GM23248 (cell line): Measurements from ENCODE around the gene GRAP2. TPM values are rescaled to one million over a fixed set of nuclear protein-coding genes. Genes with fewer than 3 reads are reported as not detected.
A peak's percentile ranks its signal among the peaks of the same experiment; 100 is the strongest.

ENCODE experiments used
- DNase-seq: peaks from one replicate; pipeline ENCODE4 v3.0.0-alpha.2; 2015
- H2AFZ ChIP-seq: fragments of 200-600 bp; sonication (generic); 2 replicates; pipeline ENCODE4 v1.6.1; 2016; ENCODE audit warnings: antibody characterized with exemption
- H3F3A ChIP-seq: fragments of 200-600 bp; sonication (generic); 2 replicates; pipeline ENCODE4 v1.6.1; 2016; ENCODE audit warnings: mild to moderate bottlenecking, antibody characterized with exemption, mixed run types; ENCODE audit not compliant: insufficient read depth
- H3K27ac ChIP-seq: fragments of 200-600 bp; sonication (generic); 2 replicates; pipeline ENCODE4 v1.5.1; 2016; ENCODE audit warnings: mild to moderate bottlenecking
- H3K27me3 ChIP-seq: fragments of 200-600 bp; sonication (generic); replicated peaks from 2 replicates; pipeline ENCODE4 v1.6.1; 2016; ENCODE audit warnings: mild to moderate bottlenecking; ENCODE audit not compliant: insufficient read depth
- H3K36me3 ChIP-seq: fragments of 200-600 bp; sonication (generic); 2 replicates; pipeline ENCODE4 v1.6.1; 2016; ENCODE audit warnings: low read depth, mild to moderate bottlenecking
- H3K4me1 ChIP-seq: fragments of 200-600 bp; sonication (generic); 2 replicates; pipeline ENCODE4 v1.6.1; 2016; ENCODE audit warnings: mild to moderate bottlenecking; ENCODE audit not compliant: insufficient read depth
- H3K4me2 ChIP-seq: fragments of 200-600 bp; sonication (generic); one replicate; pipeline ENCODE4 v1.6.1; 2016; ENCODE audit warnings: mild to moderate bottlenecking; ENCODE audit not compliant: unreplicated experiment
- H3K4me3 ChIP-seq: fragments of 200-600 bp; sonication (generic); 2 replicates; pipeline ENCODE4 v1.5.1; 2016; ENCODE audit warnings: mild to moderate bottlenecking
- H3K79me2 ChIP-seq: fragments of 200-600 bp; sonication (generic); 2 replicates; pipeline ENCODE4 v1.6.1; 2016; ENCODE audit warnings: mild to moderate bottlenecking; ENCODE audit not compliant: insufficient read depth
- H3K9ac ChIP-seq: fragments of 200-600 bp; sonication (generic); 2 replicates; pipeline ENCODE4 v1.6.1; 2016; ENCODE audit warnings: mild to moderate bottlenecking
- H3K9me2 ChIP-seq: fragments of 200-600 bp; sonication (generic); 2 replicates; pipeline ENCODE4 v1.6.1; 2016; ENCODE audit warnings: mixed run types, mild to moderate bottlenecking, moderate library complexity; ENCODE audit not compliant: insufficient read depth
- H3K9me3 ChIP-seq: fragments of 200-600 bp; sonication (generic); one replicate; pipeline ENCODE4 v1.6.1; 2017; ENCODE audit warnings: low read depth
- H4K20me1 ChIP-seq: fragments of 200-600 bp; sonication (generic); 2 replicates; pipeline ENCODE4 v1.6.0; 2016; ENCODE audit not compliant: insufficient read depth
- EZH2 ChIP-seq: fragments of 200-600 bp; sonication (generic); IDR thresholded peaks from 2 replicates; pipeline ENCODE4 v1.6.1; 2018; ENCODE audit warnings: antibody characterized with exemption, mild to moderate bottlenecking; ENCODE audit not compliant: insufficient read depth, poor library complexity, severe bottlenecking
- EZH2phosphoT487 ChIP-seq: fragments of 200-600 bp; sonication (generic); IDR thresholded peaks from 2 replicates; pipeline ENCODE4 v1.6.1; 2018; ENCODE audit warnings: antibody characterized with exemption, moderate library complexity, mild to moderate bottlenecking, low read depth; ENCODE audit not compliant: insufficient read depth
- WGBS, 2 experiments: methylation state at CpG; one replicate each; pipeline ENCODE4 v1.1.6; 2015 to 2017; ENCODE audit warnings: low lambda C conversion rate in 2 of 2, low coverage in 1 of 2; ENCODE audit errors: missing lambda C conversion rate in 2 of 2; 5-methylcytosine and 5-hydroxymethylcytosine counted together
- in situ Hi-C: fragments of 300-500 bp; cut with MboI; formaldehyde crosslinking; loops from 2 replicates; pipeline ENCODE4 v1.15.0; 2020
- polyA plus RNA-seq: library from polyadenylated mRNA; unstranded; fragments of >200 nt; fragmentation: Nextera tagmentation; extraction: Ambion mirVana; gene quantifications from 2 replicates; pipeline ENCODE4 v1.2.1, GENCODE V29; 2016
- small RNA-seq: library from RNA; depleted of rRNA; stranded (forward); fragments of <200 nt; gene quantifications from one replicate; pipeline ENCODE3, GENCODE V24; 2014; ENCODE audit warnings: low read depth, low replicate concordance
- total RNA-seq: library from RNA; depleted of rRNA; stranded (reverse); fragments of >200 nt; shearing (Covaris generic); gene quantifications from 2 replicates; pipeline ENCODE4 v1.2.3, GENCODE V29; 2014; rRNA removed

The GRAP2 gene
- total and polyA plus RNA-seq, 2 experiments from 2014 or later, result not detected

DNA sequence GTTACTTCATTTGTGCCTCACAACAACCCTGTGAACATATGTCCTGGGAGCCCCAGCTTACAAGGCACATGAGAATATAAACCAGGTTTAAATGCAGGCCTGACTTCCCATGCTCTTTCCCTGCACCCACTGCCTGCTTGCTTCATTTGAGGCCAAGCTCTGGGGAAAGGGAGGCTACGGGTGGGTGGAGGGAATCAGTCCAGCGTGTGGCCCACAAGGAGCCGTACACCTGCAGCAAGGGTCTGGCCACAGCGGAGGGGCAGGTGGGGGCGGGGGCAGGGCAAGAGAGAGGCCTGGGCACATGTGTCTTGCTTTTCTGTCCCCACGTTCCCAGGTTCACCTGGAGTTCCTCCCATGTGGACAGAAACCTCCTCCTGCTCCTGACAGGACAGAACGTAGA, 120.1 kb downstream of the GRAP2 start:
- no peaks in the 10 kb centered on the region for H3F3A ChIP-seq
- WGBS, 2 experiments, result 52 to 58% methylated on average over 6 to 7 of the region's 7 CpGs
- H3K9me3 ChIP-seq, result no peaks in the 10 kb centered on the region
- H3K36me3 ChIP-seq, result no peaks in the 10 kb centered on the region
- no peaks in the 10 kb centered on the region for H3K9me2 ChIP-seq
- H3K4me1 ChIP-seq, result no peaks in the 10 kb centered on the region
- no peak overlapping the region for H3K4me3 ChIP-seq
- H4K20me1 ChIP-seq, result no peaks in the 10 kb centered on the region
- H3K27ac ChIP-seq, result no peak overlapping the region
- TF ChIP-seq EZH2phosphoT487 (no peak), EZH2 (no peak)
- no peak overlapping the region for H3K9ac ChIP-seq
- no peak for DNase-seq
- H3K27me3 ChIP-seq, result peaks cover 4% of the 10 kb centered on the region; the same call in 1 of the 2 replicates
- H3K79me2 ChIP-seq, result no peaks in the 10 kb centered on the region
- in situ Hi-C loops, result loop anchor here (5.0 kb wide), 1 partner anchor 484 kb away; no protein-coding TSS in a partner anchor
- no peak overlapping the region for H2AFZ ChIP-seq
- no peak overlapping the region for H3K4me2 ChIP-seq

- Histone ChIP-seq H3K9me3 (no peaks in the 10 kb centered on the region), H3K27ac (no peak overlapping the region), H3K9me2 (no peaks in the 10 kb centered on the region), H3K27me3 (no peaks in the 10 kb centered on the region), H3K9ac (no peak overlapping the region), H2AFZ (no peak overlapping the region), H3K4me3 (no peak overlapping the region), H3K36me3 (no peaks in the 10 kb centered on the region), H3K4me1 (no peaks in the 10 kb centered on the region), H3K4me2 (no peak overlapping the region), H3K79me2 (no peaks in the 10 kb centered on the region), H4K20me1 (no peaks in the 10 kb centered on the region), H3F3A (no peaks in the 10 kb centered on the region)
- in situ Hi-C loops, result loop anchor here (5.0 kb wide), 1 partner anchor 484 kb away; no protein-coding TSS in a partner anchor
- TF ChIP-seq EZH2 (no peak), EZH2phosphoT487 (no peak)
- WGBS, 2 experiments, result 80 to 81% methylated on average over 25 to 34 of the region's 34 CpGs
- DNase-seq, result no peak
Measured at GRCh38 chr22:40021401-40022000, 120.6 kb downstream of the GRAP2 start.

DNA sequence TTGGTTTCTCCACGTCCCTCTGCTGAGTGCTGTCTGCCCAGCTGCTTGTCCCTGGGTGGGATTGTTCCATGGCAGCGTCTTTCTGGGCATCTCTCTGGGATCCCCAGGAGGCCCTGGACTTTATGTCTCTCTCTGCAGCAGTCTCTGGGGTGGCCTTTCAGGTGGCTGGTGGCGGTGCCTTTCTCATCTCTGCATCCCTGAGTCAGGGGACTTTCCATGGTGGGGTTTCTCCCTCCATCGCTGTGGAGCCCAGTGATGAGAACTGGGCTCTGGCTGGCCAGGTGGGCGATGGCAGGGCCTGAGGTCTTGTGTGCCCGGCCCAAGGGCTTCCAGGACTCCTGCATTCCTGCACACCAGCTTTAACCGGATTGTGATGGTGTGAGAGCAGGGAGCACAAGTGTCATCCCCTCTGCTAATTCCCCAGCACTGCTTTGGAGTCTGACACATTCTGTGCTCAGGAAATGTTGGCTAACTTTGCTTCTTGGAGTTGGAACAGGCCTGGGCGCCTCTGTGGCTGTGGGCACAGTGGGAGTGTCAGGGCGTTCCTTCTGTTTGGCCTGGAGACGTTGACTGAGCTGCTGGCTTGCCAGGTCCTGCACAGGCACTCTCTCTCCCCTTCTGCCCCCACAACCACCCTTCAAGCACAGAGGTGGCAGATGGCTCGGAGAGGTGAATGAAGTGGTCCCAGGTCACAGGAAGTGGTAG, 121.8 kb downstream of the GRAP2 start:
- peak; percentile 80 for DNase-seq
- 36 to 40% methylated on average over 11 of the region's 11 CpGs for WGBS, 2 experiments
- Histone ChIP-seq H3K4me2 (no peak overlapping the region), H3K79me2 (no peaks in the 10 kb centered on the region), H3K27me3 (no peaks in the 10 kb centered on the region), H3K36me3 (no peaks in the 10 kb centered on the region), H4K20me1 (no peaks in the 10 kb centered on the region), H3K27ac (no peak overlapping the region), H3K4me1 (no peaks in the 10 kb centered on the region), H3K9ac (no peak overlapping the region), H3K4me3 (no peak overlapping the region), H3K9me2 (no peaks in the 10 kb centered on the region), H2AFZ (no peak overlapping the region), H3F3A (no peaks in the 10 kb centered on the region), H3K9me3 (no peaks in the 10 kb centered on the region)
- in situ Hi-C loops, result loop anchor here (5.0 kb wide), 1 partner anchor 485 kb away; no protein-coding TSS in a partner anchor
- no peak for TF ChIP-seq EZH2
- TF ChIP-seq EZH2phosphoT487, result no peak

Small RNA genes within 50 kb of the gene (small RNA-seq; reads per million reads assigned to genes)
- not detected for gene RN7SKP210

Other genes starting within 250 kb of the GRAP2 start
- not detected in 2 replicates for gene ENTHD1, start 7.3 kb upstream of the GRAP2 start, total RNA-seq
- not detected in 2 replicates for gene ENTHD1, start 7.3 kb upstream of the GRAP2 start, polyA plus RNA-seq
- not detected in 2 replicates for gene TMA7B, start 59.3 kb downstream of the GRAP2 start, total RNA-seq
- gene TMA7B, start 59.3 kb downstream of the GRAP2 start, polyA plus RNA-seq, result not detected in 2 replicates
- not detected in 2 replicates for gene FAM83F, start 93.9 kb downstream of the GRAP2 start, total RNA-seq
- gene FAM83F, start 93.9 kb downstream of the GRAP2 start, polyA plus RNA-seq, result not detected in 2 replicates